GM19438 (cell line): ENCODE measurements around the gene ADM5.

ENCODE experiments used
- ATAC-seq: cut with Tn5 transposase; IDR thresholded peaks from one replicate; pipeline ENCODE4 v1.9.1; 2021; ENCODE audit warnings: low read depth; ENCODE audit not compliant: unreplicated experiment

Gene ADM5

GRCh38 chr19:49689133-49690078, at the start of gene ADM5:
Gene ADM5, plus strand, starts transcription at chr19:49689594. Its CDS starts 244 bp downstream, at chr19:49689838.
- ATAC-seq, result no peak

- ATAC-seq, result peak; percentile 61
These were observed 49.1 kb upstream of the ADM5 start, which contains the start of gene RRAS for GRCh38 chr19:49640113-49640898. Gene RRAS, minus strand, starts transcription at chr19:49640143. Its CDS starts 45 bp downstream, at chr19:49640098.

- ATAC-seq, result peak; percentile 46
These were observed 47.5 kb upstream of the ADM5 start, which contains the start of gene SCAF1 for GRCh38 chr19:49641688-49642491. Gene SCAF1, plus strand, starts transcription at chr19:49642209. Its CDS starts 2,818 bp downstream, at chr19:49645027.

GRCh38 chr19:49642492-49643035, 46.8 kb upstream of the ADM5 start:
- no peak for ATAC-seq

GRCh38 chr19:49643466-49643865, 45.9 kb upstream of the ADM5 start:
- ATAC-seq, result no peak

- no peak for ATAC-seq
These were observed 43.8 kb upstream of the ADM5 start for GRCh38 chr19:49645592-49645991.

- ATAC-seq, result no peak
These were observed 43.4 kb upstream of the ADM5 start for GRCh38 chr19:49645995-49646394.

GRCh38 chr19:49646586-49646985, 42.8 kb upstream of the ADM5 start:
- ATAC-seq, result no peak

- ATAC-seq, result no peak
These were observed 38.2 kb upstream of the ADM5 start for GRCh38 chr19:49651029-49651819.

- ATAC-seq, result no peak
These were observed 37.4 kb upstream of the ADM5 start for GRCh38 chr19:49651820-49652550.

- ATAC-seq, result no peak
These were observed 36.6 kb upstream of the ADM5 start for GRCh38 chr19:49652551-49653465.

GRCh38 chr19:49653466-49653806, 36.0 kb upstream of the ADM5 start:
- ATAC-seq, result no peak

GRCh38 chr19:49654581-49654980, 34.8 kb upstream of the ADM5 start:
- ATAC-seq, result no peak

GRCh38 chr19:49655570-49656455, 33.6 kb upstream of the ADM5 start:
- ATAC-seq, result no peak

GRCh38 chr19:49656456-49657109, 32.8 kb upstream of the ADM5 start:
- ATAC-seq, result no peak

GRCh38 chr19:49657493-49658138, 31.8 kb upstream of the ADM5 start:
- no peak for ATAC-seq
